Astrocyte (in vitro differentiated cells and primary cell): ENCODE data around the gene PEX5L.

ENCODE experiments used
- EZH2 ChIP-seq: IDR thresholded peaks from 2 replicates; pipeline ENCODE4 v1.6.1; 2012; ENCODE audit warnings: mild to moderate bottlenecking, low read length, inconsistent platforms; ENCODE audit not compliant: insufficient read depth
- TF ChIP-seq, protein P1 (sequence below): IDR thresholded peaks from 2 replicates; pipeline ENCODE4 v1.5.1; 2011; ENCODE audit warnings: low read depth, mild to moderate bottlenecking, inconsistent platforms, low read length, moderate library complexity; ENCODE audit not compliant: insufficient read depth

- TF ChIP-seq, protein P1, sequence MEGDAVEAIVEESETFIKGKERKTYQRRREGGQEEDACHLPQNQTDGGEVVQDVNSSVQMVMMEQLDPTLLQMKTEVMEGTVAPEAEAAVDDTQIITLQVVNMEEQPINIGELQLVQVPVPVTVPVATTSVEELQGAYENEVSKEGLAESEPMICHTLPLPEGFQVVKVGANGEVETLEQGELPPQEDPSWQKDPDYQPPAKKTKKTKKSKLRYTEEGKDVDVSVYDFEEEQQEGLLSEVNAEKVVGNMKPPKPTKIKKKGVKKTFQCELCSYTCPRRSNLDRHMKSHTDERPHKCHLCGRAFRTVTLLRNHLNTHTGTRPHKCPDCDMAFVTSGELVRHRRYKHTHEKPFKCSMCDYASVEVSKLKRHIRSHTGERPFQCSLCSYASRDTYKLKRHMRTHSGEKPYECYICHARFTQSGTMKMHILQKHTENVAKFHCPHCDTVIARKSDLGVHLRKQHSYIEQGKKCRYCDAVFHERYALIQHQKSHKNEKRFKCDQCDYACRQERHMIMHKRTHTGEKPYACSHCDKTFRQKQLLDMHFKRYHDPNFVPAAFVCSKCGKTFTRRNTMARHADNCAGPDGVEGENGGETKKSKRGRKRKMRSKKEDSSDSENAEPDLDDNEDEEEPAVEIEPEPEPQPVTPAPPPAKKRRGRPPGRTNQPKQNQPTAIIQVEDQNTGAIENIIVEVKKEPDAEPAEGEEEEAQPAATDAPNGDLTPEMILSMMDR, result no peak
- no peak for TF ChIP-seq EZH2
These were observed 65.5 kb downstream of the PEX5L start for GRCh38 chr3:179971280-179971679.
